Non-pigmented ciliary epithelial cell (primary cell): ENCODE measurements around the gene DOCK1.
"Not testable (repeated sequence)": the region's sequence is repeated elsewhere in the genome, so short reads cannot be mapped to it uniquely, and the experiment has no call there.

Source experiments
- DNase-seq: peaks from one replicate; pipeline ENCODE4 v3.0.0-alpha.2; 2010; ENCODE audit warnings: low read depth

DOCK1 gene

DNA sequence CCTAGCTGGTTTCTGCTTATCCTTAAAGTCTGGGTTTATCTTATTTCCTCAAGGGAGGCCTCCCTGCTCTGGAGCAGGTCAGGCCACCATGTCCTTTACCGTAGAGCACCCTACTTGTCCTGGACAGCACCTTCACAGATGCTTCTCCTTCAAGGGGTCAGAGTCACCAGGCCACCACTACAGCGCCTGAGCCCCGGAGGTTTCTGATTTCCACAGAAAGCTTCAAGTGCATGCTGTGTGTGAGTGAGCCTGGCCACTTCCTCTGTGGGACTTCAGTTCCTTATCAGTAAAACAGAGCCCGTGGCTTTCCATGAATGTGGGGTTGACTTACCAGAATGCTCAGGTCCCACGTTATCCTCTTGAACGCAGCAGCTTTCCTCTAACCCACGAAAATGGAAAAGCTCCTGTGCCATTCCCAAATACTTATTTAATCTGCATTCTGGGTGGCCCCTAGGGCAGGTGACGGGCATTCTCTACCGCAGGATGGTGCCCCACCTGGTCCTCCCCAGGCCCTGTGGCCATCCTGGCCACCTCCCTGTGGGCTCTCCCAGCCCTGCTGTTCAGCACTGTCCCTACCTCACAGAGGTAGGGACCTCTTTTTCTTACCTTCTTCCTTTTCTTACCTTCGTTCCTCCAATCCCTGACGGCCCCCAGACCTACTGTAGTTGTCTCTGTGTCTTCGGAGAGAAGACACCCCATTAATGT lies 1.4 kb upstream of the DOCK1 start:
- DNase-seq = no peak

DNA sequence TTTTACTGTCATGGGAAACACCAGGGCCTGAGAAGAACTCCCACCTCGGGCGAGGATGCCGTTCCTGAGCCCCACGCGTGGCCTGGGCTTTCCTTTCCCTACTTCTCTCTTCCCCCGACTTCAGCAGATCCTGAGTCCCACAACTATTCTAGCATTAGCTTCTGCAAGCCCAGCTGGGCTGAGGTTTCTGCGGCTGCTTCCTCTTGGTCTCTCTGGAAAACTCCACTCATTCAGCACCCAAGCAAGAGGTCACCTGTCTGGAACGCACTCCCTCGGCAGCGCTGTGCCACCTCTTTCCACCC lies 761 bp upstream of the DOCK1 start:
- DNase-seq = no peak

DNA sequence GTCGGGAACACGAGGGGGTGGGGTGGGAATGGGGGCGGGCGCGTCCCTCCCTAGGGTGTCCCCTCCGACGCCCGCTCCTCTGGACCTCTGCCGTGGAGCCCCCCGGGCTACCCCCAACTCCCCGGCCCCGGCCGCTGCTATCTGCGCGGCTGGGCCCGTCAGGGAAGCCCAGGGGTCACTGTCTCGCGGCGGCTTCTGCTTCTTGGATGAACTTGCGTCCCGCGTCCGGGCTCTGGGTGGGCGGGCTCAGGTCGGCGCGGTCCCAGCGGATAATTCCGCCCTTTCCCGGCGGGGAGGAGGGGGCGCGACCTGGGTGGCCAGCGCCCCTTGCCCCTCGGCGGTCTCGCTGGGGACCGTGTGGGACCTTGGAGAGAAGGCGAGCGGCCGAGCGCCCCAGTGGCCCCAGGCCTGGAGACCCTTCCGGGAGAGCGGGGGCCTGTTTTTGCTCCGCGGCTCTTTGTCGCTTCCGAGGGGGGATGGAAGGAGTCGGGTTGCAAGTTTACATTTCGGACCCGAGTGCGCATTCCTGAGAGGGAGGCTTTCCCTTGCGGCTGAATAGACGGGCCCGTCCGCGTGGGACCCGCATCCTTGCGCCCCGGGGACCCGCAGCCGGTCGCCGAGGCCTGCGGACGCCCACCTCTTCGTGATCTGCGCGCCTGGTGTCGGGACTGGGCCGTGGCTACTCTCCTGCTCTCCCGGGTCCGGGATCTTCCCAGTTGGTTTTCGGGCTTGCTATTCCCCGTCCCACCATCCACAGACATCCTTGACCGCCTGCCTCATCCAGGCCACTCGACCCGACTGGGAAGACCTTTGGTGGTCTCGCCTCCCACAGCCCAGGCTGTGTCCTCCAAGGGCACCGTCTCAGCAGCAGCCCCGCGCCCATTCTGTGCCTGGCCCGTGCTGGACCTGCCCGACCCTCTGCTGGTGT lies 812 bp downstream of the DOCK1 start:
- no peak for DNase-seq

DNA sequence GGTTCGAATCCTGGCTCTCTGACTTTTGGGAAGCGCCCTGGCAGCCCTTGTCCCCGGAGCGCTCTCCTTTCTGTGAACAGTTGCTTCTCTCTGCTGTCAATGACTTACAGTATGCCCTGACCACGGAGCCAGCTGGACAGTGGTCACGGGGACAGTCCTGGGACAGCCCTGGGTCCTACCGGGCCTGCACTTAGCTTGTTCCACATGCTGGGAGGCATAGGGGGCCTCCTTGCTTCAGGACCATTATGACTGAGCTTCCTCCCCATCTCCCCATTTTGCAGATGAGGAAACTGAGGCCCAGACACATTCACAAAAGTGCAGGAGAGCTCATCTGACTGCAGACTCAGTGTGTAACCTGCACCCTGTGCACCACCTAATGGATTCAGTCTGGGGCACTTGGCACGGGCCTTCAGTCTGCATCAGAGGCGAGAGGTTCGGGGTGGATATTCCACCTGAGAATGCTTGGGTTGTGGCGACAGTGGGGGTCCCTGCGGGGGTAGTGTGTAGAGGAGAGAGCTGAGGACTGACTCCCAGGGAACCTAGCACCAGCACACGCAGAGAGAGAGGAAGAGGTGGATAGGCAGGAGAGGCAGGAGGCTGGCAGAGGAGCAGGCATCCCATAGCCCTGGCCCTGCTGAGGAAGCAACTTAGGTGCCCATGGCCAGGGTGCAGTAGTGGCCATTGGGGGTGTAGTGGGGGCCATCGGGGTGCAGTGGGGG lies 1.6 kb downstream of the DOCK1 start:
- DNase-seq = no peak

DNA sequence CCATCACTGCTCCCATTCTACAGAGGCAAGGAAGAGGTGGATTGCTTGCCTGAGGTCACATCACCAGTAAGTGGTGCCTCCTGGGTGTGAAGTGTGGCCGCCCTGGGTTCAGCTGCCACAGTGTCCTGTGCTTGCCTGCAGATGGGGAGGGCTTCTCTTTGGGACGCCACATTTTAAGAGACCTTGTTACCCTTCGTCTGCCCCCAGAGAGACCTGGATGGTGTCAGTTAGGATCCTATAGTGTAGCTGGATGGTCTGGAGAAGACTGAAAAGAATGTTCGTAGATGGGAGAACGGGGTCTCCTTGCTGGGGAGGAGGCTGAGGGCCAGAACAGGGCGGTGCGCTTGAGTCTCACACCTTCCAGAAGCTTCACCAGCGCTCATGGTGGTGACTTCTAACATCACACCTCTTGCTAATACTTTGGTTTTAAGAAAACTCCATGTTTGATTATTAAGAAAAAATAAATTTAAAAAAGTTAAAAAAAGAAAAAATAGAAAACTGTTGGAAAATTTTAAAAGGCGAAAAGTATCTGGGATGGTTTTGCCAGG lies 2.3 kb downstream of the DOCK1 start:
- no peak for DNase-seq

DNA sequence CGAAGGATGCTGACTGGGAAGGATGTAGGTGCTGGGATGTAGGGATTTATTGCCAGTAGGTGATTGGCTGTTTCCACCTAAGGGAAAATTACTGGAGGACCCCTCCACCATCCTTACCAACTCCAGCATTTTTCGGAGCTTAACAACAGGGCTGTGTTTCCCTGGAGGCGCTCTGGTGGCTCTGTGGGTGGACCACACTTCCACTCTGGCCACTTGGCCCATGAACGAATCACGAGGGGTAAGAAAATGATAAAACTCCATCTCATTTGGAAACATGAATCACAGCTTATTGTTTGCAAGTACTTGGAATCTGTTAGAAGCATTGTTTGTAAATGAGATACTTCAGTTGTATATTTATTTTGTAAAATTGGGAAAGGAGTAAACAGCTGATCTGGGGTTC lies 3.0 kb downstream of the DOCK1 start:
- DNase-seq = no peak

DNA sequence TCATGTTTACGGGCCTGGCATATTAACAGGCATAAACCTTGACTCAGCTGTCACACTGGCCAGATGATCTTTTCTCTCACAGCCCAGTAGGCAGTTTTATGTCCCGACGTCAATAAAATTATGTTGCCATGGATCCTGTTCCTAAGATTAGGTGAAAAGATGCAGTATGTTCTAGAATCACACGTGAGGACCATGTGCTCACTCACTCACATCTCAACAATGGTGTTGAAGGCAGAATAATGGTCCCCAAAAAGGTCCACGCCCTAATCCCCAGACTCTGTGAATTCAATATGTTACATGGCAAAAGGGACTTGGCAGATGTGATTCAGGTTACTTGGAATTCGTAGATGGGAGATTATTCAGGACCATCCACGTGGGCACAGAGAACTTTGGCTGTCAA lies 3.5 kb downstream of the DOCK1 start:
- DNase-seq = no peak

DNA sequence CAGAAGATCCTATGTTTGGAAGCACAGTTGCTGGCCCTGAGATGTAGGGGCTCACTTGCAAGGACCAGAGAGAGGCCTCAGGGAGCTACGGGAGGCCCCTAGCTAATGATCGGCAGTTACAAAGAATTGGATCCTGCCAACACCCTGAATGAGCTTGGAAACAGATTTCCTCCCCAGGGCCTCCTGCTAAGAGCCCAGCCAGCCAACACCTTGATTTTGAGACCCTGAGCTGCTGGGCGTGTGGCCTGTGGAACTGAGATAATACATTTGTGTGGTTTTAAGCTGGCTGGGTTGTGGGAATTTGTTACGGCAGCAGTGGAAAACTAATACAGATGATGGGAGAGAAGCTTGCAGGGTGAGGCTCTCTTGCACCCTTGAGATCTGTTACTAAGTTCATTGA lies 3.9 kb downstream of the DOCK1 start:
- no peak for DNase-seq

DNA sequence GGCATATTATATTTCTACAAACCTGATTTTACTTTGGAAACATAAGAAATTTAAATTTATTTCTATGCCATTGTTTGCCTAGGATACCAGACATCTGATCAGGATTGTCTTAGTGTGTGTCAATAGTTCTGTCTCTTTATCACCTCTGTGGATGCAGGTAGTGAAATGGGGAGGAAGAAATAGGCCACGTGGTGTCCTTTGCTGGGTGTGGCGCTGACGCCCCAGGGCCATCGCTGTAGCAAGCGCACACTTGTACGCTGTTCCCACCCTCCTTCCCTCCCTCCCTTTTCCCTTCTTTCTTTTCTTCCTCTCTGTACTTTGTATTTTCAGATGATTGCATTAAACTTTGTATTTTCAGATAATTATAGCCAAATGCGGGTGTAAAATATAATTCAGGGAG lies 5.0 kb downstream of the DOCK1 start:
- DNase-seq = no peak

DNA sequence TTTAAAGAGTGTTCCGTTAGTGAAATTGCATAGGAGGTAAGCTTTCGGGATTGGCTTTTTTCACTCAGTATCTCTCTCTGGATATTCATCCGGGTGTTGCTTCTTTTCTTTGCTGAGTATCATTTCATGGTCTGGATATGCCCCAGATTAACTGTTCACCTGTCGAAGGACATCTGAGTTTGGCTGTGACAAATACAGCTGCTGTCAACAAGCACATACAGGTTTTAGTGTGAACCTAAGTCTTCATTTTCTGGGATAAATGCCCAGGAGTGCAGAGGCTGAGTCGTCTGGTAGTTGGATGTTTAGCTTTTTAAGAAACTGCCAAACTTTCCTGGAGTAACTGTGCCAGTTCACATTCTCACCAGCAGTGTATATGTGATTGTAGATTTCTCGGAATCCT lies 5.6 kb downstream of the DOCK1 start:
- DNase-seq = no peak

DNA sequence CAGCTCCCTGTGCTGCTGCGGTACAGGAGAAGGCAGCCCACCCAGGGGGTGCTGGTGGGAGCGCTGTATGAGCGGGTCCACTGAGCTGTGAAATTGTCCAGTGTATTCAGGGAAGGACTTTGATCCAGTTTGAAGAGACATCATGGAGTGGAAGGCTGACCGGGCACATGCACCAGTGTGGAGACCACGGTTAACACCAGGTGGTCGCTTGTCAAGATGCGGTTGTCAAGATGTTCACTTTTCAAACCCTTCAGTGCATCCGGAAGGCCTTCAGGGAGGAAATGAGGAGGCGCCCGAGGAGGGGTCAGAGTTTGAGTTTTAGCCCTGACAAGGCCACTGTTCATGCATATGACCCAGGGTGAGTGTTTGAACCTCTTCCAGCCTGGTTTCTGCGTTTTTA lies 6.1 kb downstream of the DOCK1 start:
- DNase-seq = no peak

DNA sequence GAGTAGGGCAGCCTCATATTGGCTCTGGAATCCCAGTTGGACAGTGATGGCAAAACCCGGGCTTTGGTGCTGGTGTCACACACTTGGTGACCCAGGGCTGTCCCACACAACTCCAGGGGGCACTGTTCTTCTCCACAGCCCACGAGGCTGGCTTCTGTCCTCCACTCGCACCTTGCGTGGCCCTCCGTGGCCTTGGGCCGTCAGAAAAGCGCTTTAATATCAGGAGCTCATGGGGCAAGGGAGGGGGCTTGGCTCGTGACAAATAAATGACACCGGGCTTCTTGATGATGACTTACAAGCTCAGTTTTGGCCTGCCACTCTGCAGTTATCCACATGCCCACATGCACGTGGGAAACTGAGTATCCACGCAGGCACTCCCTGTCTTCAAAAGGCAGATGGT lies 8.1 kb downstream of the DOCK1 start:
- DNase-seq = no peak

DNA sequence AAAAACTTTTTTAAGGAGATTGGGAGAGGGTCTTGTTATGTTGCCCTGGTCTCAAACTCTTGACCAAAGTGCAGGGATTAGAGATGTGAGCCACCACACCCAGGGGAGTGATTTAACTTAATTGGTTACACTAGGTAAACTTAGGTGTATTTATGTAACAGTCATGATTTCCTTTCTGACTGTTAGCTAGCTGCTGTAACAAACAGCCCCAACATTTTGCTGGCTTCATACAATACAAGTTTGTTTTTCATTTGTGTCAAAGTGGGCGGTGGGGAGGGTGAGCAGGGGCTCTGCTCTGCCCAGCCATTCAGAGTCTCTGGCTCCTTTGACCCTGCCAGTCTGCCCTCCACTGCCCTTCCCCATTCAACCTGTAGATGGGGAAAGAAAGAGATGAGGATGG lies 9.3 kb downstream of the DOCK1 start:
- DNase-seq = no peak

DNA sequence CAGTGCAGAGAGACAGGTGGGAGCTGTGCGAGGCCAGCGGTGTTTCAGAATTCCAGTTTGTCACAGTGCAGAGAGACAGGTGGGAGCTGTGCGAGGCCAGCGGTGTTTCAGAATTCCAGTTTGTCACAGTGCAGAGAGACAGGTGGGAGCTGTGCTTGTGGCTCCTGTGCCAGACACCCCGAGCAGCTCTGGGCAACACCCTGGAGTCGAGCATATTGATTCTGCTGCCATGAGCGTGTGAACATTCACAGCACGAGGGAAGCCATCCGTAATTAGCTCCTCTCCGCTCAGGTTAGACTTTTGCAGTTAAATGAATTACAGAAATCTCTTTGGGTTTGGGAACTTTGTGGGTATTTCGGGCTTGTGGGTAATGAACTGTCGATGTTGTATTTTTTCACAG lies 11.7 kb downstream of the DOCK1 start:
- not testable (repeated sequence) for DNase-seq

DNA sequence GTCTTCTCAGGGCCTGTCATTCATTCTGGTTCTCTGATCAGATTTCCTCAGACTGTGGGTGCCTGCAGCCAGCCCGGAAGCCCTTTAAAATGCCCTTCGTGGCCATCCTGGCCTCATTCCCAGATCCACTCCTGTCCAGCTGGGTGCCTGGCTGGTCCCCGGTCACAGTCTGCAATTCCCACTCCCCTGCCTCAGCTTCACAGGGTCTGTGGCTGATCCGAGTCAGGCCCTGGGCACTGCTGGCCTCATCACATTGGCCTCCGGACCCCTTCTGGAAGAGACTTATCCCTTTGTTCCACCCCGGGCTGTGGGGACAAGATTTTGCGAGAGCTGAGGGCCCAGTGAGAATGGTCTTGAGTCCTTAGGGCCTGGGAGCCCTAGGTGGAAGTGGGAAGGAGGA lies 12.1 kb downstream of the DOCK1 start:
- DNase-seq = no peak

DNA sequence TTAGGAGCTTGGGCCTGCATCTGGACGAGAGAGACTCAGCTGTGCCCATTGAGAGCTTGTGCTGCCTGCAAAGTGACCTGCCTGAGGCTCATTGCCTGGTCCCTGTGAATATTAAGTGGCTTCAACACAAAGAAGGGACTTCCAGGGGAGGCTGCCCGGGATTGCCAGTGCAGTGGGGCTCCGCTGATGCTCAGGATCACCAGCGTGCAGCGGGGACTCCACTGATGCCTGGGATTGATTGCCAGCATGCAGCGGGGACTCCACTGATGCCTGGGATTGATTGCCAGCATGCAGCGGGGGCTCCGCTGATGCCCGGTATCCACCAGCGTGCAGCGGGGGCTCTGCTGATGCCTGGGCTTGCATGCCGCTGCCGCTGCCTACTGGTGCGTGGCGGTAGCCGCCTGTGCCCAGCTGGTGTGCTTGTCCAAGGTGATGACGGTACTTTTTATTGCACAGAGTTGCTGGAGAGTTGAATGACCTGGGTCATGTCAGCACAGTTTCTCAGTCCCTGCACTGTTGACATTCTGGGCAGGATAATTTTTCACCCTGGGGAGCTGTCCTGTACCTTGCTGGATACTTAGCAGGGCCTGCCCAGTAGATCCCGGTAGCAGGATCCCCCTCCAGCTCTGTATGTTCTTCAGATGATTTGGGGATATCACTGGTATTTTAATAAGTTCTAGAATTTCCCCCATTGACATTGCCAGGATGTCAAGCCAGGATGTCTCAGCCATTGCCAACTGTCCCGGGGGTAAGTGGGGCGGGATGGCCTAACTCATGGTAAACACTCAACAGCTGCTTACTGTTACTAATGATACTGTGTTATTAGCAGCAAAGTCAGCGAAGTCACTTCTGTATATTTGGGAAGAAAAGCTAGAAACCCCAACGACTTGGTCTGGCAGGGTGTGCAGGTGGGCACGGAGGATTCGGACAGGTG lies 13.0 kb downstream of the DOCK1 start:
- DNase-seq = no peak

DNA sequence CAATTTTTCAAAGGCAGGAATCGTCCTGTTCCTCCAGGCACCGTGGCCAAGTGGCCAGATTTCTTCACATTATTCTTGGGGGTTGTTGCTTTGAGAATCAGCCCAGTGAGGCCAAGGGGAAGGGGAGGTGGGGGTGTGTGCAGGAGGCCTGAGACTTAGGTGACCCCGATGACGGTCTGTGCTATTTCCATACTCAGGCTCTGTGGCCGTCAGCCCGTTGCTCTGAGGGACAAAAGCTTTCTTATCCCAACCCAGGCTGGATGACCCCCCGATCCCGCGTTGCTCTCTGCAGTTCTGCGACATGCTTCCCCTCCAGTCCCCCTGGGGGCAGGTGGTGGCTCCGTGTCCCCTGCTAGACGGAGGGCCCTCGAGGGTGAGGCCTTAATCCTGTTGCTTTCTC lies 14.2 kb downstream of the DOCK1 start:
- no peak for DNase-seq

DNA sequence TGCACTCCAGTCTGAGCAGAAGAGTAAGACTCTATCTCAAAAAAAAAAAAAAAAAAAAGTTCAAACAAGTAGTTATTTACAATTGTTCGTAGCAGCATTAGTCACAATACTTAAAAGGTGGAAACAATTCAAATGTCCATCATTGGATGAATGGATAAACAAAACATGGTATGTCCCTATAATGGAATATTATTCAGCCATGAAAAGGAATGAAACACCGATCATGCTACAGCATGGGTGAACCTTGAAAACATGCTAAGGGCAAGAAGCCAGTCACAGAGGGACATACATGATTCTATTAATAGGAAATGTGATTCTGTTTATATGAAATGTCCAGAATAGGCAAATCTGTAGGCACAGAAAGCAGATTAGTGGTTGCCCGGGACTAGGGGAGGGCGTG lies 15.9 kb downstream of the DOCK1 start:
- no peak for DNase-seq

DNA sequence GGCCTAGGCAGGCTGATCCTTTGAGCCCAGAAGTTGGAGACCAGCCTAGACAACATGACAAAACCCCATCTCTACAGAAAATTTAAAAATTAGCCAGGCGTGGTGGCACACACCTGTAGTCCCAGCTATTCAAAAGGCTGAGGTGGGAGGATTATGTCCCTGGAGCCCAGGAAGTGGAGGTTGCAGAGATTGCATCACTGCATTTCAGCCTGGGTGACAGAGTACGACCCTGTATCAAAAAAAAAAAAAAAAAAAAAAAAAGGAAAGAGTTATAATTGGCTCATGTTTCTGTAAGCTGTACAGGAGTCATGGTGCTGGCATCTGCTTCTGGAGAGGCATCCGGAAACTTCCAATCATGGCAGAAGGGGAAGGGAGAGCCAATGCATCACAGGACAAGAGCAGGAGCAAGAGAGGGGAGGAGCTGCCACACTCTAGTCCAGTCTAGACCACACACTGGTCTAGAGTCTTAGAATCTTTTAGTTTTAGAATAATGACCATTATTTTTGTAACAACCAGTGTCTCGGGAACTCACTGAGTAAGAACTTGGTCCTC lies 16.8 kb downstream of the DOCK1 start:
- peak; percentile 72 for DNase-seq

DNA sequence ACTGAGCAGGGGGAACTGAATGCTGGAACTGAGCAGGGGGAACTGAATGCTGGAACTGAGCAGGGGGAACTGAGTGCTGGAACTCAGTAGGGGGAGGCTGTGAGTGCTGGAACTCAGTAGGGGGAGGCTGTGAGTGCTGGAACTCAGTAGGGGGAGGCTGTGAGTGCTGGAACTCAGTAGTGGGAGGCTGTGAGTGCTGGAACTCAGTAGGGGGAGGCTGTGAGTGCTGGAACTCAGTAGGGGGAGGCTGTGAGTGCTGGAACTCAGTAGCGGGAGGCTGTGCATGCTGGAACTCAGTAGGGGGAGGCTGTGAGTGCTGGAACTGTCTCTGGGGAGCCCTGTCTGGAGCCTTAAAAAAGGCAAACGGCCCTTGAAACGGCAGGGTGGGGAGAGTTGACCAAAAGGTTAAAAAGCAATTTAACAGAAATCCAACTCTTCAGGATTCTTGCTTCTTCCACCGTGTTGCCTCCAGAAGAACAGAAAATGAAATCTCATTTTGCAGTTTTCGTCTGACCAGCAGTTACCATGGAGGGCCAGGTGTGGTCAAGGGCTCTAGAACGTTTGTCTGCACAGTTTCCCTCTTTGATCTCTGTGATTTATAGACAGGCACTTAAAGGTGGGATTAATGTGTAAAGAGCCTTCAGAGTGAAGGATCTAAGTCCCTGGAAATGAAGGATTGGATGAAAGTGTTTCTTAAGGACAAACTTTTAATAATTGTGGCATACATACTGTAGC lies 19.1 kb downstream of the DOCK1 start:
- DNase-seq = no peak

DNA sequence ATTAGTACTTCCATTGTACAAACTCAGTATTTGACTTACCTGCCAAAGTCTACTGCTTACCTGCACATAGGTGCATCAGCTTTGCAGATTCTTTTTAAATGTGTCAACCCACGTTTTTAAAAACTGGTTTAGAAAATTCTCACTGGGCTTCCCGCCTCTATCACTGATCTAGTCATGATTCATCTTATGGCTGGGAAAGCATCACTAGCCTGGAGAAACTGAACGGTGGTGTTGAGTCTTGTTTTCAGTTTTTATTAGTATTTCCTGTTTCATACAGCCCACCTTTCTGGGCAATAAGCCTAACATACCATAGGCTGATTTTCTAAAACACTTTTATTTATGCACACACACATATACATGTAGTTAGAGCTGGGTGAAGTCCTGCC lies 19.7 kb downstream of the DOCK1 start:
- DNase-seq = no peak
